Mammary microvascular endothelial cell (primary cell): ENCODE results near the gene DUSP9. TPM values are rescaled to one million over a fixed set of nuclear protein-coding genes. Genes with fewer than 3 reads are reported as not detected.

Source experiments
- total RNA-seq: library from RNA; depleted of rRNA; stranded (reverse); fragments of >200 nt; gene quantifications from 2 replicates; pipeline ENCODE4 v1.2.3, GENCODE V29; 2015

The DUSP9 gene, protein sequence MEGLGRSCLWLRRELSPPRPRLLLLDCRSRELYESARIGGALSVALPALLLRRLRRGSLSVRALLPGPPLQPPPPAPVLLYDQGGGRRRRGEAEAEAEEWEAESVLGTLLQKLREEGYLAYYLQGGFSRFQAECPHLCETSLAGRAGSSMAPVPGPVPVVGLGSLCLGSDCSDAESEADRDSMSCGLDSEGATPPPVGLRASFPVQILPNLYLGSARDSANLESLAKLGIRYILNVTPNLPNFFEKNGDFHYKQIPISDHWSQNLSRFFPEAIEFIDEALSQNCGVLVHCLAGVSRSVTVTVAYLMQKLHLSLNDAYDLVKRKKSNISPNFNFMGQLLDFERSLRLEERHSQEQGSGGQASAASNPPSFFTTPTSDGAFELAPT
- total RNA-seq: not detected in 2 replicates

DNA sequence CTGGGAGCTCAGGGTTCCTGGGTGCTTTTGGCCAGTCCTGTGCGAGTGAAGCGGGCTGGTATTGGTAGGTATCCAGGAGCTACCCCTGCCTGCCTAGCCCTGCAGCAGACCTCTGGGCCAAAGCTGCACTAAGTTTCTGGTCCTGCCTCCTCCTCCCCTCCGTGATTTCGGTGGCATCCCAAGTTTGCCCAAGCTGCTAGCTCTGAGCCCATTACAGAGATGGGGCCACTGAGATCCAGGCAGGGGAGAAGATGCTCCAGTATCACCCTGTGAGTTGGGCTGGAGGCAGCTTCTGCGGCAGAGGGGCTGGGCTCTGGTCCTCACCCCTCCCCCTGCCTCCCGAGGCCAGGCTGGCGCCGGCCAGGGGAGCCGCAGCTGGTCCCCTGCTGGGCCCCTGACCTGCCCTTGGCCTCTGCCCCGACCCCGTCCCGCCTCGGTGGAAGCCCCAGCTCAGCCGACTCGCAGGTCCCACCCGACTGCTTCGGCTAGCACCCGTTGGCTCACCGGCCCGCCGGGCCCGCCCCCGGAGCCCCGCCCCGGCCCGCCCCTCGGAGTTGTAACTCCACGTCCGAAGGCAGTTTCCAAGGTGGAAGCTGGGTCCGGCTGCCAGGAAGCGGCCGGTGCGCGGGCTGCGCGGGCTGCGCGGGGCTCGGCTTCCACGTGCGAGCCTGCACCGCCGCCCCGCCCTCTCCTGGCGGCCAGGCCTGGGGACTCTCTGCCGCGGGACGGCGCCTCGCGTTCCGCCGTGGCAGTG is at the start of gene DUSP9:
Gene DUSP9, plus strand, starts transcription at position 584 of the 754 bp plus-strand sequence. CDS start 751 bp downstream, outside the sequence.

DNA sequence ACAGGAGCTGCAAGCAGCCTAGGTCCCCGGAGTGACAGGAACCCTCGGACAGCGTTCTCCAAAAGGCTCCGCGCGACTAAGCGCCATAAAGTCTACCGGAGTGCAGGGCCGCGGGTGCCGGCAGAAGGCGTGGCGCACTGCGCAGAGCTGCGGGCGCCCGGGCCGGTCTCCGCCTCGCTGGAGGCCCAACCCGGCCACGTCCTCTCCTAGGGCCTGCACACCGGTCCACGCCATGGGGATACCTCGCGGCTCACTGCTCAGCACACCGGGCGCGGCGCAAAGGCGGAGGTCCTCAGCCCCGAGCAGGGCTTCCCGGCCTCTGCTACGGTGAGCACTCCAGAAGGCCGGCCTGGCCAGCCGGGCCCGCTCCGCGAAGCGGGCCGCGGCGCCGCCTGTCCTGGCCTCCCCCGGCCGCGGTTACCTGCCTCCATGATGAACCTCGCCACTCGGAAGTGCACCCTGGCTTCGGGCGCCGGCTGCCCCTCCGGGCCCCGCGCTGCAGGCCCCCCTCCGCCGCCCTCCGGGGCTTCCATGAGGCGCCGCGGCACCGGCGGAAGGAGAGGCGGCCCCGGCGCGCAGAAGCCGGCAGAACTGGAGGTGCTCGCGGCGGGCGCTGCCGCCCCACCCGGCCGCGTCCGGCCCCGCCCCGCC is 48.3 kb upstream of the DUSP9 start, which contains the start of gene CCNQ:
Gene CCNQ, minus strand, starts transcription at position 599 of the 651 bp plus-strand sequence. Its CDS starts 66 bp downstream, at position 533.

DNA sequence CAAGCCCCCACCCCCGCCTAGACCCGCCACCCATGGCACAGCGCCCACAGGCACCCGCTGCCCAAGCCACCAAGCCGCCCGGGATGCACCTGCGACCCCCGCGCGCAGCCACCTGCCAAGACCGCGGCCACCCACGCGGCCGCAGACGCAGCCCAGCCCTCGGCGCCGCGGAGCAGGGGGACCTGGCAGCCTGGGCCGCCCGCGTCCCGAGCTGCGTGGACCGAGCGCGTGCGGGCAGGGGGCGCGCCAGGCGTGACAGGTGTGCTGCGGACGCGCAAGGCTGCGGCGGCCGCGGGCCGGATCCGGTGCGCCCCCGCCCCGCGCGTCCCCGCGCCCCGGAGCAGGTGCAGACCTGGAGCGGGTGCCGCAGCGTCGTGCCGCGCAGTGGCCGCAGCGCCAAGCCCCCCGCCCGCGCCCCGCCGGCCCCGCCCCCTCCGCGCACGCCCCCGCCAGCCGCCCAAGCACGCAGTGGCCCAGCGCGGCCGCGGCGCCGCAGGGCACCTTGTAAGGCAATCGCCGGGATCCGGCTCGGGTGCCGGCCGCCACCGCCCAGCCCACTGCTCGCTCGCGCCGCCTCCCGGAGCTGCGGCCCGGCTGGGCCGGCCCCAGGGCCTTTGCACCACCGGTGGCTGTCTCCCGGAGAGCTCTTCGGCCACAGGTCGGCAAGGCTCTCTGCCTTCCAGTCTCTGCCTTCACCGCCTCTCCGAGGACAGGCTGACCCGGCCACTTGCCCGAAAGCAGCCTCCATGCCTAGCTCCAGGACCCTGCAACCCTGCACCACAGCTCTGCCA is 26.6 kb downstream of the DUSP9 start, which contains the start of gene PNCK:
Gene PNCK, minus strand, starts transcription at position 386 of the 791 bp plus-strand sequence. CDS start 737 bp downstream, outside the sequence.

DNA sequence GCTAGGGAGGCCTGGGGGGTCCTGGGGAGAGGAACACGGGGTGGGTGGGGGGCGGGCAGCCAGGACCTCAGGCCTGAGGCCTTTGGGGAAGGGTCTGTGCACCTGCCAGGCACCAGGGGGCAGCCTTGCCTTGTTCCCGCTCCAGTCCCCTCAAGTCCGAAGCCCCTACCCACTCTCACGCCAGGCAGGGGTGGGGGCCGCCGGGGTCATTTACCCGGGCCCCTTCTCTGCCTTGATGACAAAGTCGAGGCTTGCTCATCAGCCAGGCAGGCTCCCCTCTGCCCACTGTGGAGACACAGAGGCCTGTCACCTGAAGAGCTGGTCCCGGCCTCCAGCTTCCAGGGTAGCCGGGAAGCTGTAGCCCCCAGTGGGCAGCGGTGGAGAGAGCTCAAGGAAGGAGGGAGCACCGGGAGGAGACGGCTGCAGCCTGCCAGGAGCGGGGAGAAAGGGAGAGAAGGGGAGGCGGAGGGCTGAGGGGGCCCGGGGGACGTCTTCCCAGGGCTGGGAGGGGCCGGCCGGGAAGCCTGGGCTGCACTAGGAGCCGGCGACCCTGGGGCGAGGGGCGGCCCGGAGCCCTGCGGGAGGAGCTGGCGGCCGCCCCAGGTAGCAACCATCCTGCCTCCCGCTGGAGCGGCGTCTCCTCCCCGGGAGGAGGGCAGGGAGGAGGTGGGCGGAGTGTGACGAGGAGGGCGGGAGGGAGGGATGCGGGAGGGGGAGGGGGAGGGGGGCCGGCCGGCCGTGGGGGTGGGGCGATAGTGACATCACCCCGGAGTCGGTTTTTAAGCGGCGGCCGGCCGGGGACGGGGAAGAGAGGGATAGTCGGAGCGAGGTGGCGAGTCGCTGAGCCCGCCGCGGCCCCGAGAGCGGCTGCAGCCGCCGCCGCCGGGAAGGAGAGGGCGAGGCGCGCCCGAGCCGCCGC is 40.4 kb downstream of the DUSP9 start, which contains the start of gene SLC6A8:
Gene SLC6A8, plus strand, starts transcription at position 806 of the 919 bp plus-strand sequence. CDS start 649 bp downstream, outside the sequence.

Other genes starting within 250 kb of the DUSP9 start
- gene PNMA6E, start 245.9 kb upstream of the DUSP9 start, total RNA-seq: not detected in 2 replicates
- 0.07 and 0.10 TPM in 2 replicates for gene ZFP92, start 235.7 kb upstream of the DUSP9 start, total RNA-seq
- 2.2 TPM in 1 of 2 replicates, not detected in the other for gene TREX2, start 201.1 kb upstream of the DUSP9 start, total RNA-seq
- gene HAUS7, start 176.6 kb upstream of the DUSP9 start, total RNA-seq: 34.5 and 42.4 TPM in 2 replicates
- 6.0 and 7.2 TPM in 2 replicates for gene BGN, start 152.2 kb upstream of the DUSP9 start, total RNA-seq
- gene ATP2B3, start 129.6 kb upstream of the DUSP9 start, total RNA-seq: not detected in 2 replicates
- 46.2 and 47.6 TPM in 2 replicates for gene CCNQ, start 48.1 kb upstream of the DUSP9 start, total RNA-seq
- gene PNCK, start 26.6 kb downstream of the DUSP9 start, total RNA-seq: not detected in 2 replicates
- 1.4 and 2.0 TPM in 2 replicates for gene SLC6A8, start 40.7 kb downstream of the DUSP9 start, total RNA-seq
- gene BCAP31, start 77.2 kb downstream of the DUSP9 start, total RNA-seq: 218 and 225 TPM in 2 replicates
- 12.3 and 14.3 TPM in 2 replicates for gene ABCD1, start 77.7 kb downstream of the DUSP9 start, total RNA-seq
- 3.5 and 10.6 TPM in 2 replicates for gene PLXNB3, start 117.0 kb downstream of the DUSP9 start, total RNA-seq
- under 0.01 TPM in 1 of 2 replicates, not detected in the other for gene SRPK3, start 133.8 kb downstream of the DUSP9 start, total RNA-seq
- gene IDH3G, start 147.2 kb downstream of the DUSP9 start, total RNA-seq: 50.8 and 71.7 TPM in 2 replicates
- 216 and 289 TPM in 2 replicates for gene SSR4, start 147.5 kb downstream of the DUSP9 start, total RNA-seq
- gene PDZD4, start 183.3 kb downstream of the DUSP9 start, total RNA-seq: not detected in 2 replicates
- gene L1CAM, start 239.0 kb downstream of the DUSP9 start, total RNA-seq: 0.05 TPM in 1 of 2 replicates, not detected in the other